ENCODE measurements around the gene LCN15. TPM values are rescaled to one million over a fixed set of nuclear protein-coding genes. Genes with fewer than 3 reads are reported as not detected.

Gene LCN15
- total and polyA plus RNA-seq, 2 of the 13 experiments (the other 11 are each of a cell fraction or from before 2014, with no cell fraction given): 1.3 to 53.7 TPM

DNA sequence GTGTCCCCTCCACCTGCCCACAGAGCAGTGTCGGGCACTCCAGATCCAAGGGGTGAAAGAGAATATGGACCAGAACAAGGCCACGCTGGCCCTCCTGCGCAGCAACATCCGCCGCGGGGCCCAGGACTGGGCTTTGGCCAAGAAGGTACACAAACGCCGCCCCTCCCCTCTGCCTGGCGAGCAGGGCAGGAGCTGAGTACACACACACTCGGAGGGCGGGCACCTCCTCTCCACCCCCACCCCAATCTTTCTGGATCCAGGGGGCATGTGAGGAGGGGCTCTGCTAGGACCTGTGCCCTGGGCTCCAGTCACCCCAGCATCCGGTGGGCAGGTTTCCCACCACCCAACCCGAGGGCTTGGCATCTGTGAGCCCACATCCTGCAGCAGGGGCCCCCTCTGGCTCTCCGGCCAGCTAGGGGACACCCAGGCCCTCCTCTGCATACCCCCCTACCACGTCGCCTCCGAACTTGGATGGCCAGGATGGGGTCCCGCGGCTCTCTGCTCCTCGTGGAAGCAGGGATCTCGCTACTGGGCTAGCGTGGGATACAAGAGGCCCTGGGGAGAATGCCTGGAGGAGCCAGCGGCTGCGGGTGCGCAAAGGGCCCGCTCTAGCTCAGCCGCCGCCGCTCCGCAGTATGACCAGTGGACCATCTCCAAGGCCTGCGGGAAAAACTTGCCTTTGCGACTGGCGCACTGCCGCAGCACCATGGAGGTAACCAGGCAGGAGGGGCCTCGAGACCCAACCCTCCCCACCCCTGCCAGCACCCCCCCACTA lies 34.9 kb upstream of the LCN15 start (continued):
- TF ChIP-seq ZNF362 (CRISPR knock-in tag; IDR thresholded peaks at IDR 0.05; ENCODE audit: borderline replicate concordance): no peak
- TF ChIP-seq DBP (CRISPR knock-in tag; IDR thresholded peaks at IDR 0.05; ENCODE audit: not compliant biosample characterization): no peak
- no peak for TF ChIP-seq SMC3 (IDR thresholded peaks at IDR 0.05; ENCODE audit: low read length)
- TF ChIP-seq SCMH1 (CRISPR knock-in tag; IDR thresholded peaks at IDR 0.05; ENCODE audit: borderline replicate concordance): no peak
- TF ChIP-seq HNRNPL (IDR thresholded peaks at IDR 0.05; ENCODE audit: low read depth, low read length): peak; percentile 99
- TF ChIP-seq ZKSCAN1 (IDR thresholded peaks at IDR 0.05; ENCODE audit: low read length): no peak
- 0 out of 2 replicates have a peak, but pooled peaks have one; percentile 58 for TF ChIP-seq EED (CRISPR knock-in tag; IDR thresholded peaks at IDR 0.05)
- 0 out of 2 replicates have a peak, but pooled peaks have one; percentile 6 for TF ChIP-seq ATF5 (CRISPR knock-in tag; IDR thresholded peaks at IDR 0.05; ENCODE audit: low read depth)
- no peak; the same call in 1 of the 2 replicates for TF ChIP-seq ZNF468 (CRISPR knock-in tag; IDR thresholded peaks at IDR 0.05)
- no peak for TF ChIP-seq SP140L (CRISPR knock-in tag; IDR thresholded peaks at IDR 0.05; ENCODE audit: borderline replicate concordance)
- TF ChIP-seq ARHGAP35 (CRISPR knock-in tag; IDR thresholded peaks at IDR 0.05; ENCODE audit: borderline replicate concordance): no peak
- TF ChIP-seq GTF3A (CRISPR knock-in tag; conservative IDR thresholded peaks at IDR 0.05): peak; percentile 72; the same call in 1 of the 2 replicates
- TF ChIP-seq ZNF678 (CRISPR knock-in tag; IDR thresholded peaks at IDR 0.05): no peak
- TF ChIP-seq CCAR2 (optimal IDR thresholded peaks at IDR 0.05; ENCODE audit: low read depth, low read length): no peak
- peak; percentile 86 for TF ChIP-seq HOXD1 (CRISPR knock-in tag; IDR thresholded peaks at IDR 0.05)
- TF ChIP-seq ISX (CRISPR knock-in tag; conservative IDR thresholded peaks at IDR 0.05): no peak
- no peak for TF ChIP-seq ZNF383 (CRISPR knock-in tag; IDR thresholded peaks at IDR 0.05; ENCODE audit: borderline replicate concordance)
- no peak for TF ChIP-seq TCF7 (IDR thresholded peaks at IDR 0.05; ENCODE audit: low read depth)
- no peak; the same call in 1 of the 2 replicates for TF ChIP-seq ZNF432 (CRISPR knock-in tag; IDR thresholded peaks at IDR 0.05; ENCODE audit: borderline replicate concordance)
- no peak for TF ChIP-seq ARNT (IDR thresholded peaks at IDR 0.05)
- no peak for TF ChIP-seq TAF15 (IDR thresholded peaks at IDR 0.05; ENCODE audit: low read depth, low read length, poor library complexity, severe bottlenecking)
- TF ChIP-seq SYNCRIP (IDR thresholded peaks at IDR 0.05; ENCODE audit: insufficient read depth, low read depth, low read length): no peak
- TF ChIP-seq RBM39 (IDR thresholded peaks at IDR 0.05; ENCODE audit: low read depth, low read length, poor library complexity, severe bottlenecking): peak; percentile 51
- no peak for TF ChIP-seq STAT5B (CRISPR knock-in tag; IDR thresholded peaks at IDR 0.05)
- no peak for TF ChIP-seq HHEX (CRISPR knock-in tag; IDR thresholded peaks at IDR 0.05)
- no peak for TF ChIP-seq ZNF367 (CRISPR knock-in tag; IDR thresholded peaks at IDR 0.05; ENCODE audit: borderline replicate concordance)
- peak; percentile 82 for TF ChIP-seq DPF2 (CRISPR knock-in tag; IDR thresholded peaks at IDR 0.05; ENCODE audit: borderline replicate concordance, low read depth)
- no peak for TF ChIP-seq SRSF9 (IDR thresholded peaks at IDR 0.05; ENCODE audit: borderline replicate concordance, insufficient read depth, low read depth, low read length, poor library complexity, severe bottlenecking)
